PC-9 (cell line): ENCODE data around the gene FAM163B. TPM values are rescaled to one million over a fixed set of nuclear protein-coding genes. Genes with fewer than 3 reads are reported as not detected.

Experiments
- BruUV-seq: library from RNA; stranded (reverse); fragments of 400-500 nt; replicated peaks from 2 replicates; lab custom pipeline; 2021; lab: Mats Ljungman, UMichigan
- CTCF ChIA-PET: fragments of 300-600 bp; sonication (Branson Sonifier 250); formaldehyde crosslinking; loops from one replicate; lab custom pipeline; 2022; ENCODE audit warnings: antibody characterized with exemption; lab: Charles Lee
- POLR2A ChIA-PET: fragments of 300-600 bp; sonication (Branson Sonifier 250); formaldehyde crosslinking; loops from one replicate; lab custom pipeline; 2022; ENCODE audit warnings: antibody characterized with exemption; ENCODE audit not compliant: unreplicated experiment; lab: Charles Lee
- DNase-seq, 2 experiments: peaks; one replicate each; pipeline versions ENCODE4 v3.0.0 to v3.0.0-alpha.2; 2015 to 2022; ENCODE audit warnings: mixed read lengths in 1 of 2
- H2AFZ ChIP-seq: fragments of 200-600 bp; sonication (generic); 2 replicates; pipeline ENCODE4 v1.8.1; 2017; ENCODE audit warnings: antibody characterized with exemption
- H3F3A ChIP-seq: fragments of 200-600 bp; sonication (generic); 2 replicates; pipeline ENCODE4 v1.8.1; 2017; ENCODE audit warnings: antibody characterized with exemption, mild to moderate bottlenecking, low read depth; ENCODE audit not compliant: insufficient read depth
- H3K27ac ChIP-seq: fragments of 200-600 bp; sonication (generic); 2 replicates; pipeline ENCODE4 v1.6.1; 2016; ENCODE audit warnings: mixed run types
- H3K27me3 ChIP-seq: fragments of 200-600 bp; sonication (generic); 2 replicates; pipeline ENCODE4 v1.6.1; 2016; ENCODE audit warnings: low read depth, mixed run types; ENCODE audit not compliant: insufficient read depth
- H3K36me3 ChIP-seq: fragments of 200-600 bp; sonication (generic); 2 replicates; pipeline ENCODE4 v1.6.1; 2016; ENCODE audit warnings: low read depth, mixed run types
- H3K4me1 ChIP-seq: fragments of 200-600 bp; sonication (generic); replicated peaks from 2 replicates; pipeline ENCODE4 v1.6.1; 2016; ENCODE audit warnings: mixed run types; ENCODE audit not compliant: insufficient read depth
- H3K4me2 ChIP-seq: fragments of 200-600 bp; sonication (generic); 2 replicates; pipeline ENCODE4 v1.6.1; 2017; ENCODE audit warnings: mixed run types
- H3K4me3 ChIP-seq: fragments of 200-600 bp; sonication (generic); 2 replicates; pipeline ENCODE4 v1.6.1; 2016; ENCODE audit warnings: mixed run types
- H3K79me2 ChIP-seq: fragments of 200-600 bp; sonication (generic); 2 replicates; pipeline ENCODE4 v1.6.1; 2017; ENCODE audit warnings: low read depth, mixed run types
- H3K9me2 ChIP-seq: fragments of 200-600 bp; sonication (generic); 2 replicates; pipeline ENCODE4 v1.8.1; 2017; ENCODE audit warnings: mild to moderate bottlenecking; ENCODE audit not compliant: insufficient read depth
- H3K9me3 ChIP-seq: fragments of 200-600 bp; sonication (generic); 2 replicates; pipeline ENCODE4 v1.8.1; 2016; ENCODE audit warnings: low read depth; ENCODE audit not compliant: insufficient read depth
- H4K20me1 ChIP-seq: fragments of 200-600 bp; sonication (generic); 2 replicates; pipeline ENCODE4 v1.8.1; 2017; ENCODE audit not compliant: insufficient read depth
- CTCF ChIP-seq: fragments of 200-600 bp; sonication (generic); conservative IDR thresholded peaks from 2 replicates; pipeline ENCODE4 v1.6.1; 2017; ENCODE audit warnings: mixed run types, antibody characterized with exemption, mild to moderate bottlenecking, moderate library complexity
- EZH2 ChIP-seq: fragments of 200-600 bp; sonication (generic); IDR thresholded peaks from 2 replicates; pipeline ENCODE4 v1.8.0; 2017; ENCODE audit warnings: antibody characterized with exemption, low read depth
- intact Hi-C: fragments of 100-400 bp; cut with micrococcal nuclease; formaldehyde crosslinking; loops from one replicate; pipeline ENCODE4 v1.10.0; 2022; ENCODE audit not compliant: unreplicated experiment
- total RNA-seq: library from RNA; stranded (reverse); gene quantifications from 2 replicates; pipeline ENCODE4 v1.2.3, GENCODE V29; 2021

Gene FAM163B
- total RNA-seq, 1 experiment from 2014 or later: not detected

- no peak overlapping the region for H3K27ac ChIP-seq
- no peaks in the 10 kb centered on the region for H3K9me2 ChIP-seq
- no peak overlapping the region for H3K4me2 ChIP-seq
- no peak overlapping the region for H2AFZ ChIP-seq
- ChIA-PET POLR2A (no interaction called here), CTCF (interaction anchor here (0.6 kb wide), 1 partner anchor 140 kb away, joined by 4 read pairs; no protein-coding TSS in a partner anchor)
- H3F3A ChIP-seq: no peaks in the 10 kb centered on the region
- H3K4me1 ChIP-seq: no peaks in the 10 kb centered on the region
- H3K79me2 ChIP-seq: no peaks in the 10 kb centered on the region
- DNase-seq: no peak
- no peaks in the 10 kb centered on the region for H3K36me3 ChIP-seq
- intact Hi-C loops: no loop called here
- no peaks in the 10 kb centered on the region for H3K9me3 ChIP-seq
- H3K4me3 ChIP-seq: no peak overlapping the region
- H3K27me3 ChIP-seq: peaks cover 100% of the 10 kb centered on the region
- no peak for TF ChIP-seq CTCF
- 0 out of 2 replicates have a peak, but pooled peaks cover 1% of the 10 kb centered on the region for H4K20me1 ChIP-seq
- no TSS peak for BruUV-seq
Measured at GRCh38 chr9:133616643-133617405, 7.6 kb upstream of the FAM163B start.

- no peak overlapping the region for H3K4me3 ChIP-seq
- H3K4me2 ChIP-seq: no peak overlapping the region
- H3F3A ChIP-seq: no peaks in the 10 kb centered on the region
- H3K27ac ChIP-seq: no peak overlapping the region
- no peaks in the 10 kb centered on the region for H3K79me2 ChIP-seq
- H3K36me3 ChIP-seq: no peaks in the 10 kb centered on the region
- BruUV-seq: no TSS peak
- TF ChIP-seq EZH2 (no peak; the same call in 1 of the 2 replicates), CTCF (no peak)
- intact Hi-C loops: no loop called here
- CTCF ChIA-PET: no interaction called here
- H3K27me3 ChIP-seq: peaks cover 100% of the 10 kb centered on the region
- H2AFZ ChIP-seq: no peak overlapping the region
- no peaks in the 10 kb centered on the region for H3K4me1 ChIP-seq
- POLR2A ChIA-PET: no interaction called here
- no peaks in the 10 kb centered on the region for H3K9me3 ChIP-seq
- H3K9me2 ChIP-seq: no peaks in the 10 kb centered on the region
- 0 out of 2 replicates have a peak, but pooled peaks cover 5% of the 10 kb centered on the region for H4K20me1 ChIP-seq
- no peak for DNase-seq
Measured at GRCh38 chr9:133615606-133616188, 6.5 kb upstream of the FAM163B start.

GRCh38 chr9:133615186-133615585 is 6.0 kb upstream of the FAM163B start:
- Histone ChIP-seq H3K27ac (no peak overlapping the region), H4K20me1 (0 out of 2 replicates have a peak, but pooled peaks cover 5% of the 10 kb centered on the region), H3K4me2 (no peak overlapping the region), H3K4me1 (no peaks in the 10 kb centered on the region), H3K9me3 (no peaks in the 10 kb centered on the region), H3K79me2 (no peaks in the 10 kb centered on the region), H3K4me3 (no peak overlapping the region), H3F3A (no peaks in the 10 kb centered on the region), H3K9me2 (no peaks in the 10 kb centered on the region), H3K36me3 (no peaks in the 10 kb centered on the region), H3K27me3 (peaks cover 100% of the 10 kb centered on the region), H2AFZ (no peak overlapping the region)
- BruUV-seq: no TSS peak
- TF ChIP-seq EZH2 (no peak), CTCF (no peak)
- POLR2A ChIA-PET: no interaction called here
- intact Hi-C loops: no loop called here
- CTCF ChIA-PET: no interaction called here
- no peak for DNase-seq
